ENCODE data around the gene CPA1. TPM values are rescaled to one million over a fixed set of nuclear protein-coding genes. Genes with fewer than 3 reads are reported as not detected.

The CPA1 gene
- total and polyA plus RNA-seq, 2 donors from 2014 or later = 0.50 to 1.1 TPM

GRCh38 chr7:130377178-130377577, 3.1 kb upstream of the CPA1 start:
- intact Hi-C loops (cut with DNase I) = no loop called here
- Histone ChIP-seq H3K9me3 (ENCODE audit: control insufficient read depth in 2 of 3, insufficient read depth in 1 of 3, low read length in 3 of 3) (peaks cover 0 to 7% (median 0%) of the 10 kb centered on the region in 3 donors), H3K27ac (ENCODE audit: low read depth in 2 of 2, low read length in 2 of 2) (no peak overlapping the region), H3K36me3 (ENCODE audit: control insufficient read depth in 2 of 3, insufficient read depth in 3 of 3, low read length in 3 of 3) (no peaks in the 10 kb centered on the region), H3K4me3 (ENCODE audit: low read length in 3 of 3) (no peak overlapping the region), H3K27me3 (ENCODE audit: control insufficient read depth, insufficient read depth, low read length) (no peaks in the 10 kb centered on the region), H3K4me1 (ENCODE audit: control insufficient read depth in 2 of 3, insufficient read depth in 2 of 3, low read depth in 1 of 3, low read length in 3 of 3) (peaks cover 12 to 17% (median 13%) of the 10 kb centered on the region in 3 donors), H3K9ac (ENCODE audit: low read length in 3 of 3) (no peak overlapping the region)
- FAIRE-seq = no peak
- no peak for DNase-seq
- no peak for TF ChIP-seq CTCF (IDR thresholded peaks at IDR 0.05; ENCODE audit: borderline replicate concordance, extremely low read depth, insufficient read depth)

GRCh38 chr7:130379019-130379418, 1.3 kb upstream of the CPA1 start:
- Histone ChIP-seq H3K36me3 (ENCODE audit: control insufficient read depth in 2 of 3, insufficient read depth in 3 of 3, low read length in 3 of 3) (no peaks in the 10 kb centered on the region), H3K9me3 (ENCODE audit: control insufficient read depth in 2 of 3, insufficient read depth in 1 of 3, low read length in 3 of 3) (peaks cover 0 to 7% (median 0%) of the 10 kb centered on the region in 3 donors), H3K4me3 (ENCODE audit: low read length in 3 of 3) (no peak overlapping the region), H3K27ac (ENCODE audit: low read depth in 2 of 2, low read length in 2 of 2) (no peak overlapping the region), H3K9ac (ENCODE audit: low read length in 3 of 3) (no peak overlapping the region), H3K27me3 (ENCODE audit: control insufficient read depth, insufficient read depth, low read length) (no peaks in the 10 kb centered on the region), H3K4me1 (ENCODE audit: control insufficient read depth in 2 of 3, insufficient read depth in 2 of 3, low read depth in 1 of 3, low read length in 3 of 3) (peaks cover 5 to 6% (median 5%) of the 10 kb centered on the region in 3 donors)
- intact Hi-C loops (cut with DNase I) = no loop called here
- FAIRE-seq (no peak), DNase-seq (no peak)
- no peak for TF ChIP-seq CTCF (IDR thresholded peaks at IDR 0.05; ENCODE audit: borderline replicate concordance, extremely low read depth, insufficient read depth)

- no peak for TF ChIP-seq CTCF (IDR thresholded peaks at IDR 0.05; ENCODE audit: borderline replicate concordance, extremely low read depth, insufficient read depth)
- H3K4me1 ChIP-seq (ENCODE audit: control insufficient read depth in 2 of 3, insufficient read depth in 2 of 3, low read depth in 1 of 3, low read length in 3 of 3) = peaks cover 0 to 2% (median 1%) of the 10 kb centered on the region in 3 donors
- no peaks in the 10 kb centered on the region for H3K27me3 ChIP-seq (ENCODE audit: control insufficient read depth, insufficient read depth, low read length)
- no peak for FAIRE-seq
- H3K9me3 ChIP-seq (ENCODE audit: control insufficient read depth in 2 of 3, insufficient read depth in 1 of 3, low read length in 3 of 3) = peaks cover 0 to 7% (median 0%) of the 10 kb centered on the region in 3 donors
- intact Hi-C loops (cut with DNase I) = no loop called here
- H3K4me3 ChIP-seq (ENCODE audit: low read length in 3 of 3) = no peak overlapping the region
- DNase-seq = peak in 1 of 5 donors; percentile 66
- H3K27ac ChIP-seq (ENCODE audit: low read depth in 2 of 2, low read length in 2 of 2) = no peak overlapping the region
- no peaks in the 10 kb centered on the region for H3K36me3 ChIP-seq (ENCODE audit: control insufficient read depth in 2 of 3, insufficient read depth in 3 of 3, low read length in 3 of 3)
- H3K9ac ChIP-seq (ENCODE audit: low read length in 3 of 3) = no peak overlapping the region
These were observed 768 bp upstream of the CPA1 start for GRCh38 chr7:130379532-130379920.

Data from kidney (tissue), 14 donors.